ENCODE data around the gene CPLANE1.
"Not testable (repeated sequence)": the region's sequence is repeated elsewhere in the genome, so short reads cannot be mapped to it uniquely, and the experiment has no call there.

The CPLANE1 gene

DNA sequence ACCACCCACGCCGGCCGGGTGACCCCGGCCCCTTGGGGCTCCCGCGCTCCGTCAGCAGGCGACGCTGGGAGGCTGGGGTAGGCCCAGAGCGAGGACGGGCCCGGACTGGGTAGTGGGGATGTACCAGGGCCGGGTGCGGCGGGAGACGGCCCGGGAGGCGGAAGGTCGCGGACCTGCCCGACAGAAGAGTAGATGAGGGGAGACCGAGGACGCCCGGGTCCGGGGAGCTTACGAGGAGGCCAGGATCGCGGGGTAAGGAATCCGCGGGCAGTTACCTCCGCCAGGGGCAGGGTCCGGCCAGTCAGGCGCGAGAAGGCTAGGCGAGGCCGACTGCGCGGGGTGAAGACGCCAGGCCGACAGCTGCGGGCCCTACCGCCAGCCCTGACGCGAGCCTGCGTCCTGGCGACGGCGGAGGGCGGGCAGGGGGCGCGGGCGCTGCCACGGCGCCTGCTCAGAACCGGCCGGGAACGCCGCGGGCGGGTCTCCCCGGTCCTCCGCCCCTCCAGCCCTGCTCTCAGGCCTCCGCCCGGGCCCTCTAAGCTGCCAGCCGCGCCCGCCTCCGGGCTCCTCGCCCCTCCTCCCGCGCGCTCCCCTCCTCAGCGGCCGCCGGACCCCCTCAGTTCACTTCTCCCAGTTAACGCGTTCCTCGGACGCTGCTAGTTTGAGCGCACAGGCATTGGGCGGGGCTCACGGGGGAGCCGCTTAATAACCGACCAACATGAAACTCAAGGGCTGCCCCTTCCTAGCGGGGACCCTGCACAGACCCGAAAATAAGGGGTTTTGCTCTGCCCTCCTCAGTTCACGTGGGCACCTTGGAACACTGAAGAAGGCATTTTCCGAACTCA lies at the start of gene CPLANE1:
Gene CPLANE1 (minus strand): TSS at position 407 of the 845 bp plus-strand sequence. CDS start 1,678 bp downstream, outside the sequence.
- peak; percentile 81 for DNase-seq

DNA sequence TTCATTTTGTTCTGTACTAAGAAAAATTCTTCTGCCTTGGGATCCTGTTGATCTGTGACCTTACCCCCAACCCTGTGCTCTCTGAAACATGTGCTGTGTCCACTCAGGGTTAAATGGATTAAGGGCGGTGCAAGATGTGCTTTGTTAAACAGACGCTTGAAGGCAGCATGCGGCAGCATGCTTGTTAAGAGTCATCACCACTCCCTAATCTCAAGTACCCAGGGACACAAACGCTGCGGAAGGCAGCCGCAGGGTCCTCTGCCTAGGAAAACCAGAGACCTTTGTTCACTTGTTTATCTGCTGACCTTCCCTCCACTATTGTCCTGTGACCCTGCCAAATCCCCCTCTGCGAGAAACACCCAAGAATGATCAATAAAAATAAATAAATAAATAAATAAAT lies 47.1 kb upstream of the CPLANE1 start:
- DNase-seq: not testable (repeated sequence)

DNA sequence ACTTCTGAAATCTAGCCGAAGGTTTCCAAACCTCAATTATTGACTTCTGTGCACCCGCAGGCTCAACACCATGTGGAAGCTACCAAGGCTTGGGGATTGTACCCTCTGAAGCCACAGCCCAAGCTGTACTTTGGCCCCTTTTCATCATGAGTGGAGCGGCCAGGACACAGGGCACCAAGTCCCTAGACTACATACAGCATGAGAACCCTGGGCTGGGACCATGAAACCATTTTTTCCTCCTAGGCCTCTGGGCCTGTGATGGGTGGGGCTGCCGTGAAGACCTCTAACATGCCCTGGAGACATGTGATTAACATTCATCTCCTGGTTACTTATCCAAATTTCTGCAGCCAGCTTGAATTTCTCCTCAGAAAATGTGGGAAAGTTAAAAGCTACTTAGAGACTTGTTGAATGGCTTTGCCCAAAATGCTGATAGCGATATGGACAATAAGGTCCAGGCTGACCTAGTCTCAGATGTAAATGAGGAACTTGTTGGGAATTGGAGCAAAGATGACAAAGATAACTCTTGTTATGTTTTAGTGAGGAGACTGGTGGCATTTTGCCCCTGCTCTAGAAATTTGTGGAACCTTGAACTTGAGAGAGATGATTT lies 34.1 kb upstream of the CPLANE1 start:
- DNase-seq: no peak

DNA sequence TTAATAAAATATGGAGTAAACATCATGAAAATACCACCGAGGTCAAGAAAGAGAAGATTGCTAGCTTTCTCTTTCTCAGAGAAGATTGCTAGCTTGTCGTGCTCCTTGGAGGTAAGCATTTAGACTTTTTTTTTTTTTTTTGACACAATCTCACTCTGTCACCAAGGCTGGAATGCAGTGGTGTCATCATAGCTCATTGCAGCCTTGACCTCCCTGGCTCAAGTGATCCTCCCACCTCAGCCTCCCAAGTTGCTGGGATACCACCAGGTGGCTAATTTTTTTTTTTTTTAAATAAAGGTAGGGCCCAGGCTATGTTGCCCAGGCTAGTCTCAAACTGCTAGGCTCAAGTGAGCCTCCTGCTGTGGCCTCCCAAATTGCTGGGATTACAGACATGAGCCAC lies 26.3 kb upstream of the CPLANE1 start:
- no peak for DNase-seq

DNA sequence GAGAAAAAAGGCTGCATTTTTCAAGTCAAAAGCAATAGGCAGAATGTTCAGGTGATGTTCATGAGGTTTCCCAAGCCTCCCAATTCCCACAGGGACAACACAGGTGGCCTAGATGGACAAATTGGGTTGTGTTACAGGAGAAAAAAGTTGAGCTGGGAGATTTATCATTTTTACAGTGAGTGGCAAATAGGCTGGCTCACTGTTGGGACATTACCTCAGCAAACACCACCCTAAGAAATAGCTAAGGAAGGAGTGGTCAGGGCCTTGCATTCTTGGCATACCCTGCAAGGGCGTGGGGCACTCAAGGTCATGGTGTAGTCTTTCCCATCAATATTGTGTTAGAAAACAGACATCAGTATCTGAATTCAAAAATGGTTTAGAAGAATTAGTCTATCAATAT lies 23.3 kb upstream of the CPLANE1 start:
- no peak for DNase-seq

DNA sequence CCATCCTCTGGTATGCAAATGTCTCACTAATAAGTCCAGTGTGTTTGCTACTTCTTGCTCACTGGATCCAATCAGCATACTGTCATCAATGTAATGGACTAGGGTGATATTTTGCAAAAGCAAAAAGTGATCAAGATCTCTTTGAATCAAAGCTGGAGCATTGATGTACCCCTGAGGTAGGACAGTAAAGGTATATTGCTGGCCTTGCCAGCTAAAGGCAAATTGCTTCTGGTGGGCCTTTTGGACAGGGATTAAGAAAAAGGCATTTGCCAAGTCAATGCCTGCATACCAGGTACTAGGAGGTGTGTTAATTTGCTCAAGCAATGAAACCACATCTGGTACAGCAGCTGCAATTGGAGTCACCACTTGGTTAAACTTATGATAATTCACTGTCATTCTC lies 18.9 kb upstream of the CPLANE1 start:
- not testable (repeated sequence) for DNase-seq

DNA sequence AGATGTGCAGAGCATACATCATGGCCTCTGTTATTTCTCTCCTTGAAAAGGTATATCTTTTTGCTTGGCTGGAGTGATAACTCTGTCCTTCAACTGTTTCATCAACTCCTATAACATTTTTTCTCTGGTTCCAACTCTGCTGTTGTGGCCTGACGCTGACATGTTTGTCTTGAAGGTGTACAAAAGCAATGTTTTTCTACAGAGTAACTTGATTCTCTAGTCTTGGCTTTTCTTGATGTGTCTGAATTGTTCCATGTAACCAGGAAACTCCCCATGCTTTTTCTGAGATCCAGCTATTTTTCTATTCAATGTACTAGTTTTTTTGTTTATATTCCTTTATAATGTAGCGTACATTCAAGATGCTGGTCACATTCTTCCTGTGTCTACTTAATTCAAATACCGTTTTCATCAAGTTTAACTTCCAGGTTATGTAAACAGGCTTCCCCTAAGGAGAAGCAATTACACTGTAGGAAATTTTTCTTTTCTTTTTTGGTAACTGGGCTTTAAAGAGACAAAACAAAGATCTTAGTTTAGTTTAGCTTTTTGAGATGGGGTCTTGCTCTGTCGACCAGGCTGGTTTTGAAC lies 6.7 kb upstream of the CPLANE1 start:
- DNase-seq: no peak

DNA sequence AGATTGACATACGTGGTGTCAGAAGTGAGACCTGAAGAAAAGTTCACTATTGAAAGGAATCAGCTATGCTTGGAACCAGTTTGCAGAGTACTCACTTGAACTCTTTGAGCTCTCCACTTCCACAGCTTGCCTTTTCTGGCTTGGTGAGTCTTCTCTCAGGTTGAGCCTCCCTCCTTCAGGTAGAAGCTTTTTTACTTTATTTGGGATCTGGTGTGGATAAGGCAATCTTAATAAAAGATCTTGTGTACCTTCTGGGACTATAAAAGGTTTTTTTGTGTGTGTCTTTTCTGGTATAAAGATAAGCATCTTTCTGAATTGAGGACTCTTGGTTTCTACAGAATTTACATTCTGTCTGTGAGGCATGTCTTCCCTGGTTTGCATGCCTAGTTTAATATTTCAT lies 5.4 kb upstream of the CPLANE1 start:
- DNase-seq: no peak

DNA sequence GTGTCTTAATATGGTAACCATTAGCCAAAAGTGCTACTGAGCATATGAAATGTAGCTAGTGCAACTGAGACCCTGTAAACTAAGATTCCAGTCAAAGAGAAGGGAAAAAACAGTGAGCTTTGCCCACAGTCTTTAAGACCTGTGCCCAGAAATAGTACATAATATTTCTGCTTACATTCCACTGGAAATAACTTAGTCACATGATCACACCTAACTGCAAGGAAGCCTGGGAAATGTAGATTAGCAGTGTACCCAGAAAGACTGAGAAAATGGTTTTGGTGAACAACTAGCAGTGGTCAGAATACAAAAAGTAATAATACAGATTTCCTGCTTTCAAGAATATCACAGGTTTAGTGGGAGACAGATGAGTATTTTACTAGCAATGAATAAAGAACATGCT lies 2.5 kb upstream of the CPLANE1 start:
- no peak for DNase-seq

DNA sequence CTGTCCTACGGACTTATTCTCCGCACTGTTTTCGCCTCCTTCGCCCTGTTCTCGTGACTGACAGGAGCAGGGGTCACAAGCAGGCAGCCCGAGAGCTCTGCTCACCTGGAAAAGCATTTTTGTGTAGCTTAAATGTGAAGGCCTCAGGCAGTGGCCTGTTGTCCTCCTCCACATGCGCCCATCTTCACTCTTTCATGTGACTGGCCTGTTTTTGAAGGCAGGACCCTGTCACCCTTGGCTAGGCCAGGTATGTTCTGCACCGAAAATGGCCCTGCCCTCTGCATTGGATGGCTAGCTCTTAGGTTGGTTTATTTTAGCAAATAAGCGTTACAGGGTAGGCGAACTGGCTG lies 614 bp upstream of the CPLANE1 start:
- DNase-seq: peak; percentile 3

DNA sequence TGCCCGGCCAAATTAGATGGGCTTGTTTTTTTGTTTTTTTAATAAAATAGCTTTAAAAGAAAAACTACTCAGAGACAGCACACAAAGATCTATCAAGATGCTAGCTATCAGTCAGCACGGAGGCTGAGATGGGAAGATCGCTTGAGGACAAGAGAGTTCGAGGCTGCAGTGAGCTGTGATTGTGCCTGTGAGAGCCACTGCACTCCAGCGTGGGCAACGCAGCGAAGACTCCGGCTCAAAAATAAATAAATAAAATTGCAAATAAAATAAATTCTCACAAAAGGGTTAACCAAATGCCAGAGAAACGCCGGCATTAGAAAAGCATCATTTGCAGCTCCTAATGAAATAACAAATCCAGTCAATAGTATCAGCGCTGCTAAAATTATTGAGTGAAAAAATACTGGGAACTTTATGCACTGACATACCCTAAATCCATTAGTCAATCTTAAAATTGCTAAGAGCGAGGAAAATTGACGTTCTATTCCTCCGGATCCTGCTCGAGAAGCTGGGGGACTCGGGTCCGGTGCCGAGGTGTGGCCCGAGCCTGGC lies 681 bp downstream of the CPLANE1 start:
- DNase-seq: peak; percentile 14

DNA sequence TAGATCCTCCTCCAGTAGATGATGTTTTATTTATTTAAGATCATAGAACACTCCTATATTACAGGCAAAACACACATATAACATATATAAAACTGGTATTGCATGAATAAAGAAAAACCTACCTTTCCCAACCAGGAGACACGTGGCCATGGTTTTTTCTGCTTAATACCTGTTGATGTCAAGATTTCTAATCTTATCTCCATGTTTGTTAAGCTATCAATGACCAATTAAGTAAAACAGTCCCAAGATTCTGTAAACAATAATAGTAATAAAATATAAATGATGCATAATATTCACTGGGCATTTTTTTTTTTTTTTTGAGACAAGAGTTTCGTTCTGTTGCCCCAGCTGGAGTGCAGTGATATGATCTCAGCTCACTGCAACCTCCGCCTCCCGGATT lies 1.7 kb downstream of the CPLANE1 start:
- DNase-seq: no peak

DNA sequence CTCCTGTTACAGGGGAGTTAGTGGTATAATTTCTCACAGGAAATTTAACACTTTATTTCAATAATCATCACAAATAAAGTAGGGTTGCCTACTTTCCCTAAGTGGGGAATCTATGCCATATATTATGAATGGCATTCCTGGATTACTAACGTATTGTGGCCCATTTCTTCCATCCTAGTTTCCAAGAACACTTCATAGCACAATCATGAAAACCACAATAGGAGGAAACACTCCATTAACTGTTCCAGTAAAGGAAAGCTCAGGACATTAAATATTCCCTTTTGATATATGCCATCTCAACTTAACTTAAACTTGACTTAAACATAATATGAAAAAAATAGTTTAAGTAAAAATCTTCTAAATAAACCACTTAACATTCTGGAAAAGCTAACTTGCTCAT lies 2.1 kb downstream of the CPLANE1 start:
- DNase-seq: no peak

DNA sequence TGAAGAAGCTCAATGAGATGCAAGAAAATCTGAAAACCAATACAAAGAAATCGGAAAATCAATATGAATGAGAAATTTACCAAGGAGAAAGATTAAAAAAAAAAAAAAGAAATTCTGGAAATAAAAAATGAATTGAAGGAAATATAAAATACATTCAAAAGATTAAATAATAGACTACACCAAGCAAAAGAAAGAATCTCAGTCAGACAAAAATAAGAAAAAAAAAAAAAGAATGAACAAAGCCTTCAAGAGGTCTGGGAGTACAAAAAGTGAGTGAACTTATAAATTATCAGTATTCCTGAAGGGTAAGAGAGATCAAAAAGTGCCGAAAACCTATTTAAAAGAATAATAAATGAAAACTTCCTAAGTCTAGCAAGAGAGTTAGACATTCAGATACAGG lies 14.9 kb downstream of the CPLANE1 start:
- DNase-seq: no peak

DNA sequence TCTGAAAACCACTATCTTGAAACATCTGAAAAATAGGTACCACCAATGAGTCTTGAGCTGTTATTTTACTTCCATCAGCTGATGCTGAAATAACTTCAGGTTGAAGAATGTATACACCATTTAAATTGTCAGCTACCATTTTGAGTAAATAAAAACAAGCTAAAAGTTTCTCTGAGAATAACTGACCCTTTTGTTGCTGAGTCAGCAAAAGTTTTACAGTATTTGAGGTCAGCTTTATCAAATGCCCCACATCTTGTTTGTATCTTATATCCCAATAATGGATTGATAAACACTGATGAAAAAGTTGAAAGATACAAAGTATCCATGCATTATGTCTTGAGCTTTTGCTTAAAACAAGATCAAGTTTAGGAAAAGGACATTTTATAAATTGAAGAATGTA lies 22.8 kb downstream of the CPLANE1 start:
- DNase-seq: no peak

DNA sequence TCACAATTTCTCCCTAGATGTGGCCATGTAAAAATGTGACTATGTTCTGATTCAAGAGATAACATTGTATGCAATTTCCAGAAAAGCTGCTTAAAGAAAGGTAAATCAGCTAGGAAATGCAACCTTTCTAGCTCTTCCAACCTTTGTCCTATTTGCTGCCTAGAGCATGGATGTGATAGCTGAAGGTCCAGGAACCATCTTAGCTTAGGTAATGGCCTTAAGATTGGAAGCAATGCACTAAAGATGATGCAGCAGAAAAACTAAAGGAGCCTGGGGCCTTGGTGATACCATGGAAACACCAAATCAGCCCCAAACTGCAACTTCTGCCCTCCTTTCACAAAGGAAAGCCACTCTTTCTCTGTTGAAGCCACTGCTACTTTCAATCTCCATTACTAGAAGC lies 27.0 kb downstream of the CPLANE1 start:
- DNase-seq: no peak

DNA sequence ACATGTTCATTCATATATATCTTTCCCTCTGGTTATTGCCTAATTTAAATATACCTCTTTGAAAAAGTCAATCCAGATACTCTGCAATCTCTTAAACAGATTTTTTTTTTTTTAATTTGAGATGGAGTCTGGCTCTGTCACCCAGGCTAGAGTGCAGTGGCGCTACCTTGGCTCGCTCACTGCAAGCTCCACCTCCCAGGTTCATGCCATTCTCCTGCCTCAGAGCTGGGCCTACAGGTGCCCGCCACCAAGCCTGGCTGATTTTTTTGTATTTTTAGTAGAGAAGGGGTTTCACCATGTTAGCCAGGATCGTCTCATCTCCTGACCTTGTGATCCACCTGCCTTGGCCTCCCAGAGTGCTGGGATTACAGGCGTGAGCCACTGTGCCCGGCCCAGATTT lies 28.8 kb downstream of the CPLANE1 start:
- not testable (repeated sequence) for DNase-seq

DNA sequence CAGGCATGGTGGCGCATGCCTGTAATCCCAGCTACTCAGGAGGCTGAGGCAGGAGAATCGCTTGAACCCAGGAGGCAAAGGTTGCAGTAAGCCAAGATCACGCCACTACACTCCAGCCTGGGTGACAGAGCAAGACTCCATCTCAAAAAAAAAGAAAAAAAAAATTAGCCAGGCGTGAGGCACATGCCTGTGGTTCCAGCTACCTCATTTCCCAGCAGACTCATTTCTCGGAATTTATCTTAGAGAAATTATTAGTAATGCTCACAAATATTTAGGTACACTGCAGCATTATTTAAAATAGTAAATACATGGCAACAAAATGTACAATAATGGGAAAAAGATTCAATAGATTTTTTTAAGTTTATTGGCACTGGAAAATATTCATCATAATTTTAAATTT lies 29.8 kb downstream of the CPLANE1 start:
- DNase-seq: not testable (repeated sequence)

DNA sequence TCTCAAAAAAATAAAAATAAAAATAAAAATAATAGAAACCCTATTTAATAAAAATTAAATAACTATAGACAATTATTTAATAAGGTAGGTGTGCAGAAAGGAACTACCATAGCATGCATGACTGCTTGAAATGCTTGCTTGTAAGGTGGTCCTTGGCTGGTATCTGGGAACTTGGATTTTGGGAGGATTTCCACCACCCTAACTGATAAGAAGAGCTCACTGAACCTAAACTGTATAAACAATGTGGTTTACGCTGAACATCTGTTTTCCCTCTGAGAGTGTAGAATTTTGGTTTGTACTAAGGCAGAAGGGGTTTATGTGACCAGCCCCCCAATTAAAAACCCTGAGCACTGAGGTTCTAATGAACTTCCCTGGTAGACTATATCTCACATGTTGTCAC lies 31.2 kb downstream of the CPLANE1 start:
- no peak for DNase-seq

DNA sequence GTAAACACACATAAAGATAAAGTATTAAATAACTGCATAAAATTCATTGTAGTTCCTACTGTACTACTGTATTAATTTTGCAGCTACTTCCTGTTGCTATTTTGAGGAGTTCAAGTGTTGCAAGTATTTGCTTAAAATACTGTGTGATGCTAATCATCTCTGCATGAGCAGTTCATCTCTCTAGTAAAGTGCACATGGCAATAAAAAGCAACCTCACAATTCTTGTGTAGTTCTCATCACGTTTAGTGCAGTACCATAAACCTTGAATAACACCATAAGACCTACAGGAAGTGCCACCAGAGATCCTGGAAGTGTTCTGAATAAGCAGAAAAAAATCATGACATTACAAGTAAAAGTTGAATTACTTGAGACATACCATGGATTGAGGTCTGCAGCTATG lies 34.6 kb downstream of the CPLANE1 start:
- DNase-seq: no peak

DNA sequence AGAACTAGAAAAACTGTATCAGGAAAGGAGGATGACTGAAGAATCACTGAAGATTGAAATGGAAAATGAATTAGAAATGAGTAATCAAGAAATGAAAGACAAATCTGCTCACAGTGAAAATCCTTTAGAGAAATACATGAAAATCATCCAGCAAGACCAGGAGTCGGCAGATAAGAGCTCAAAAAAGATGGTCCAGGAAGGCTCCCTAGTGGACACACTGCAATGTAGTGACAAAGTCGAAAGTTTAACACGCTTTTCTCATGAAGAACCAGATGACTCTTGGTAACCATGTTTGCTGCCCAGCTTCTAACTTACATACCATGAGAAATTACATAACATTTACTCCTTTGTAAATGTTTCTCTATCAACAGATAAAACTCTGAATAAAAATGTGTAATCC lies 37.1 kb downstream of the CPLANE1 start:
- DNase-seq: no peak

DNA sequence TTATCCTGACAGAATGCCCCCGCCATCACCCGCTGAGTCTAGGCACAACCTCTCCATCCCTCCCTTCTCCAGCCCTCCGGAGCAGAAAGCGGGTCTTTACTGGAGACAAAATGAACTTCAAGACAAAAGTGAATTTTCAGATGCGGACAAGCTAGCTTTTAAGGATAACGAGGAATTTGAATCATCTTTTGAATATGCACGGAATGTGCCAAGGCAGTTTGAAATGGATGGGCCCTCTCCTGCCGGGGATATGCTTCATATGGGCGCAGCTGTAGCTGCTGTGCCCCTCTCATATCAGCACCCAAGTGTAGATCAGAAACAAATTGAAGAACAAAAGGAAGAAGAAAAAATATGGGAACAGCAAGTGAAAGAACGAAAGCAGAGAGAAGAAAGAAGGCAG lies 37.5 kb downstream of the CPLANE1 start:
- DNase-seq: no peak

DNA sequence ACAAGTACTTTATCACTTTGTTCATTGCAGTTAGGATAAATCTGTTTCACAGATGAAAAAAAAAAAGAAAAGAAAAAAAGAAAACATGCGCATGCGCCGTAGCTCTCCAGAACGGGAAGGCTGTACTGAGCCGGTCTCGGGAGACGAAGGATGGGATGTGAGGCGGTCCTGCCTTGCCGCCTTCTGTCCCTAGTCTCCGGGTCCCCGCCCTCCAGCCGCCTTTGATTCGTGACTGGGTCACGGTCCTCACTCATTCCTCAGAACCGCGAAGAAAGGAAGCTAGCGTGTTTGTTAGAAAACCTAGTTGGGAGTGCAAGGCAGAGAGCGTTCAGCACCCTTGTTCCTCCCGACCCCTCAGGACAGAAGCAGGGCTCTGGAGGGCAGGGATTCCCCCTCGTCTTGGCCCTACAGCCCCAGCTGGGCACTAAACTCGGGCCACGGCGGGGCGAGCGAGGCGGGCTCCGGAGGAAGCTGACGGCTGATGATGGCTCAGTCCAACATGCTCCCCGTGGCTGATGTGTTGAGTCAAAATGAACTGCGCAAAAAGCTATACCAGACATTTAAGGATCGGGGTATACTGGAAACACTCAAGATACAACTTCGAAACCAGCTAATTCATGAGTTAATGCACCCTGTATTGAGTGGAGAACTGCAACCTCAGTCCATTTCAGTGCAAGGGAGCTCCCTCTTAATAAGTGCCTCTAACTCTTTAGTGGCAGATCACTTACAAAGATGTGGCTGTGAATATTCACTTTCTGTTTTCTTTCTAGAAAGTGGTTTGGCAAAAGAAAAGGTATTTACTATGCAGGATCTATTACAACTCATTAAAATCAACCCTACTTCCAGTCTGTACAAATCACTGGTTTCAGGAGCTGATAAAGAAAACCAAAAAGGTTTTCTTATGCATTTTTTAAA lies 40.0 kb downstream of the CPLANE1 start:
- DNase-seq: peak; percentile 23
